Neural progenitor cell (in vitro differentiated cells): ENCODE data around the gene COL25A1. TPM values are rescaled to one million over a fixed set of nuclear protein-coding genes. Genes with fewer than 3 reads are reported as not detected.
A peak's percentile ranks its signal among the peaks of the same experiment; 100 is the strongest.

Experiments
- DNase-seq: peaks from one replicate; pipeline ENCODE4 v3.0.0-alpha.2; 2016; ENCODE audit warnings: low spot score
- H2AFZ ChIP-seq: fragments of 200-600 bp; sonication (generic); replicated peaks from 2 replicates; pipeline ENCODE4 v1.6.1; 2016; ENCODE audit warnings: antibody characterized with exemption
- H3F3A ChIP-seq: fragments of 200-600 bp; sonication (generic); 2 replicates; pipeline ENCODE4 v1.6.1; 2016; ENCODE audit warnings: antibody characterized with exemption, low read depth
- H3K27ac ChIP-seq: fragments of 200-600 bp; sonication (generic); 2 replicates; pipeline ENCODE4 v1.5.1; 2016; ENCODE audit warnings: mild to moderate bottlenecking
- H3K27me3 ChIP-seq: fragments of 200-600 bp; sonication (generic); 2 replicates; pipeline ENCODE4 v1.6.1; 2016; ENCODE audit warnings: mild to moderate bottlenecking, moderate library complexity
- H3K36me3 ChIP-seq: fragments of 200-600 bp; sonication (generic); 2 replicates; pipeline ENCODE4 v1.5.1; 2016
- H3K4me1 ChIP-seq: fragments of 200-600 bp; sonication (generic); 2 replicates; pipeline ENCODE4 v1.6.1; 2016; ENCODE audit warnings: mixed run types
- H3K4me2 ChIP-seq: fragments of 200-600 bp; sonication (generic); 2 replicates; pipeline ENCODE4 v1.6.1; 2016
- H3K4me3 ChIP-seq: fragments of 200-600 bp; sonication (generic); 2 replicates; pipeline ENCODE4 v1.5.1; 2016
- H3K79me2 ChIP-seq: fragments of 200-600 bp; sonication (generic); 2 replicates; pipeline ENCODE4 v1.6.1; 2016; ENCODE audit warnings: low read depth
- H3K9ac ChIP-seq: fragments of 200-600 bp; sonication (generic); 2 replicates; pipeline ENCODE4 v1.6.1; 2016
- H3K9me3 ChIP-seq: fragments of 200-600 bp; sonication (generic); 2 replicates; pipeline ENCODE4 v1.5.1; 2016; ENCODE audit warnings: low read depth
- H4K20me1 ChIP-seq: fragments of 200-600 bp; sonication (generic); 2 replicates; pipeline ENCODE4 v1.6.1; 2016; ENCODE audit warnings: low read depth
- H3K27ac Mint-ChIP-seq: 3 replicates; pipeline ENCODE4 v1.8.0; 2021; ENCODE audit warnings: mixed read lengths
- H3K27me3 Mint-ChIP-seq: 2 replicates; pipeline ENCODE4 v1.8.0; 2022; ENCODE audit warnings: low read depth, mild to moderate bottlenecking, inconsistent platforms, moderate library complexity, mixed read lengths; ENCODE audit not compliant: insufficient read depth
- H3K36me3 Mint-ChIP-seq: 3 replicates; pipeline ENCODE4 v1.8.0; 2021; ENCODE audit warnings: mixed read lengths
- H3K4me1 Mint-ChIP-seq: 3 replicates; pipeline ENCODE4 v1.8.0; 2021; ENCODE audit warnings: mixed read lengths
- H3K4me3 Mint-ChIP-seq: 3 replicates; pipeline ENCODE4 v1.8.0; 2021; ENCODE audit warnings: mild to moderate bottlenecking, moderate library complexity, mixed read lengths
- H3K9me3 Mint-ChIP-seq: 3 replicates; pipeline ENCODE4 v1.8.0; 2020; ENCODE audit warnings: mixed read lengths
- CTCF ChIP-seq: fragments of 200-600 bp; sonication (generic); IDR thresholded peaks from 2 replicates; pipeline ENCODE4 v1.5.1; 2017; ENCODE audit warnings: antibody characterized with exemption, mild to moderate bottlenecking
- EZH2 ChIP-seq: fragments of 200-600 bp; sonication (generic); IDR thresholded peaks from 2 replicates; pipeline ENCODE4 v1.6.1; 2017; ENCODE audit warnings: antibody characterized with exemption, mild to moderate bottlenecking, moderate library complexity
- EZH2phosphoT487 ChIP-seq: fragments of 200-600 bp; sonication (generic); IDR thresholded peaks from 2 replicates; pipeline ENCODE4 v1.6.1; 2017; ENCODE audit warnings: antibody characterized with exemption
- total RNA-seq: library from RNA; depleted of rRNA; stranded (reverse); fragments of >200 nt; gene quantifications from 2 replicates; pipeline ENCODE4 v1.2.3, GENCODE V29; 2015; ENCODE audit warnings: low replicate concordance

Gene COL25A1
- total RNA-seq, 1 donor from 2014 or later, result 1.3 TPM

- Mint-ChIP-seq H3K36me3 (no peaks in the 10 kb centered on the region), H3K27ac (no peak overlapping the region), H3K4me3 (no peak overlapping the region), H3K4me1 (peaks cover 2% of the 10 kb centered on the region), H3K27me3 (no peaks in the 10 kb centered on the region), H3K9me3 (no peaks in the 10 kb centered on the region)
- H3F3A ChIP-seq, result no peaks in the 10 kb centered on the region
- no peak overlapping the region for H3K4me3 ChIP-seq
- no peaks in the 10 kb centered on the region for H4K20me1 ChIP-seq
- H2AFZ ChIP-seq, result no peak overlapping the region
- no peak overlapping the region for H3K4me2 ChIP-seq
- peaks cover 3% of the 10 kb centered on the region for H3K4me1 ChIP-seq
- H3K36me3 ChIP-seq, result no peaks in the 10 kb centered on the region
- no peaks in the 10 kb centered on the region for H3K27me3 ChIP-seq
- H3K9me3 ChIP-seq, result no peaks in the 10 kb centered on the region
- DNase-seq, result no peak
- no peak overlapping the region for H3K27ac ChIP-seq
- H3K9ac ChIP-seq, result no peak overlapping the region
- TF ChIP-seq CTCF (no peak), EZH2phosphoT487 (no peak), EZH2 (no peak)
- no peaks in the 10 kb centered on the region for H3K79me2 ChIP-seq
Measured at GRCh38 chr4:108838451-108838850, 464.0 kb downstream of the COL25A1 start.

GRCh38 chr4:108834835-108835384 lies 467.5 kb downstream of the COL25A1 start:
- H4K20me1 ChIP-seq, result no peaks in the 10 kb centered on the region
- H3K36me3 ChIP-seq, result no peaks in the 10 kb centered on the region
- H3K4me1 ChIP-seq, result peaks cover 3% of the 10 kb centered on the region
- Mint-ChIP-seq H3K4me3 (no peak overlapping the region), H3K27ac (no peak overlapping the region), H3K4me1 (peaks cover 2% of the 10 kb centered on the region), H3K27me3 (no peaks in the 10 kb centered on the region), H3K36me3 (no peaks in the 10 kb centered on the region), H3K9me3 (no peaks in the 10 kb centered on the region)
- DNase-seq, result peak; percentile 65
- H3K9me3 ChIP-seq, result no peaks in the 10 kb centered on the region
- TF ChIP-seq CTCF (peak; percentile 84), EZH2phosphoT487 (no peak)
- H3K9ac ChIP-seq, result no peak overlapping the region
- no peaks in the 10 kb centered on the region for H3K79me2 ChIP-seq
- no peak overlapping the region for H2AFZ ChIP-seq
- H3K4me3 ChIP-seq, result no peak overlapping the region
- no peaks in the 10 kb centered on the region for H3K27me3 ChIP-seq
- H3K4me2 ChIP-seq, result no peak overlapping the region
- no peaks in the 10 kb centered on the region for H3F3A ChIP-seq
- no peak overlapping the region for H3K27ac ChIP-seq

GRCh38 chr4:108834166-108834834 lies 468.2 kb downstream of the COL25A1 start:
- Mint-ChIP-seq H3K36me3 (no peaks in the 10 kb centered on the region), H3K9me3 (no peaks in the 10 kb centered on the region), H3K27ac (no peak overlapping the region), H3K27me3 (no peaks in the 10 kb centered on the region), H3K4me1 (peaks cover 2% of the 10 kb centered on the region), H3K4me3 (no peak overlapping the region)
- Histone ChIP-seq H3K9me3 (no peaks in the 10 kb centered on the region), H3K79me2 (no peaks in the 10 kb centered on the region), H2AFZ (peak overlapping the region; percentile 7), H3K27me3 (no peaks in the 10 kb centered on the region), H3K4me2 (no peak overlapping the region), H3F3A (no peaks in the 10 kb centered on the region), H3K27ac (no peak overlapping the region), H3K9ac (no peak overlapping the region), H3K4me3 (no peak overlapping the region), H3K36me3 (no peaks in the 10 kb centered on the region), H3K4me1 (peaks cover 3% of the 10 kb centered on the region), H4K20me1 (no peaks in the 10 kb centered on the region)
- DNase-seq, result no peak
- TF ChIP-seq EZH2phosphoT487 (no peak), CTCF (no peak), EZH2 (no peak)
